GM19043 (cell line): Measurements from ENCODE around the gene GPC1.

Experiments used
- ATAC-seq: cut with Tn5 transposase; IDR thresholded peaks from one replicate; pipeline ENCODE4 v1.9.1; 2021; ENCODE audit warnings: low read depth; ENCODE audit not compliant: unreplicated experiment

GPC1 gene

DNA sequence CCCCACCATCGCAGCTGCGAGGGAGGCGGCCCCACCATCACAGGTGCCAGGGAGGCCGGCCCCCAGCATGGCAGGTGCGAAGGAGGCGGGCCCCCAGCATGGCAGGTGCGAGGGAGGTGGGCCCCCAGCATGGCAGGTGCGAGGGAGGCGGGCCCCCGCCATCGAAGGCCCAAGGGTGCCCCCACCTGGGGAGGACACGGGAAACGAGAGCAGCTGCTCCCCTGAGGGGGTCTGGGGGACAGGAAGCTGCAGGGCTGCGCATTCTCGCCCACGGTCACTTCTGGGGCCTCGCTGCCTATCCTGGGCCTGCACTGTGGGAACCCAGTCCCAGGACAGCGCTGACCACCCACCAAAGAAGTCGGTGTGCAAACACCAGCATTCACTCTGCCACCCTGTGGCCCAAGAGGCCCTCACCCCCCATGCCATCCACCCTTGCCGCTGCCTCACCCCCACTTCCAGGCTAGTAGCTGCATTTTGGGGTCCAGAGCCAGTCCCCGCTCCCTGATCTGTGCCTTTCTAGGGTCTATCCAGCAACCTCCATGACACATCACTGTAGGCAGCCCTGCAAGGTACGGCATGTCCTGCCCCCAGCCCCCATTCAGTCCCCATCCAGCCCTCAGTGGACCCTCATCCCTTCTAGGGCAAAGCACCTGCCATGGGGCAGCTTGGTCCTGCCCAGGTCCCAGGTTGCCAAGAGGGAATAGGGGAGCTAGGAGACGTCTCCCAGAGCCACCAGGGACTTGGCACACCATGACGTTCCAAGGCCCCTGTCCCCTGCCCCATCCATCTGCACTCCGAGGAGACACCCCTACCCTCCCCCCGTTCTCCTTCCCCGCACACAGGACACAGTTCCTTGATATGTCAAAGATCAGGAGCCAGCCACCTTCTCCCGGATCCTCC, 24.0 kb upstream of the GPC1 start:
- ATAC-seq: no peak

DNA sequence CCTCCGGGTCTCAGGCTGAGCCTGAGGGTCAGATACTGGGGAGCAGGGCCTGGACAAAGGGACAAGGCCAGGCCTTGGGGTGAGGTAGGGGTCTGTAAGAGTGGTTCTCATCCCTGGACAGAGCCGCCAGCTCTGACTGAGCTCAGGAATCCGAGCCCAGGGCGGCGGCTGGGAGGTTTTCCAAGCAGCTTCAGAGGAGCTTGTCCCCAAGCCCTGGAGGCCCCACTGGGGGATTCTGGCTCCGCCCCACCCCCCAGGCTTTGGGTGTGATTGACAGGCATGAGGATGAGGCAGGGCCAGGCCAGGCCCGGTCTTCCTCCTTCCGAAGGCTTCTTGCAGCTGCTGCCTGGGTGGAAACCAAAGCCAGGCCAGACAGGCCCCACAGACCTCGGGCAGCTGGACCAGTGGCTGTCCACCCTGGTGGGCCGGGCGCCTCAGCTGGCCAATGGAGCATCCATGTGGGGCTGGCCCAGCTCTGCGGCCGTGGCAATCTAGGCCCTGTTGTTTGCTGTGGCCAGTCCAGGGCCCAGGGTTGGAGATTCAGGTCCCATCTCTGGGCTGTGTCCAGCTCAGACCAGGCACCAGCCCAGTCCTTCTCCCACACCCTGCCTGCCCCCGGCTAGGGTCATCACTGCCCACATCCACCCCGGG, 23.1 kb upstream of the GPC1 start:
- no peak for ATAC-seq

DNA sequence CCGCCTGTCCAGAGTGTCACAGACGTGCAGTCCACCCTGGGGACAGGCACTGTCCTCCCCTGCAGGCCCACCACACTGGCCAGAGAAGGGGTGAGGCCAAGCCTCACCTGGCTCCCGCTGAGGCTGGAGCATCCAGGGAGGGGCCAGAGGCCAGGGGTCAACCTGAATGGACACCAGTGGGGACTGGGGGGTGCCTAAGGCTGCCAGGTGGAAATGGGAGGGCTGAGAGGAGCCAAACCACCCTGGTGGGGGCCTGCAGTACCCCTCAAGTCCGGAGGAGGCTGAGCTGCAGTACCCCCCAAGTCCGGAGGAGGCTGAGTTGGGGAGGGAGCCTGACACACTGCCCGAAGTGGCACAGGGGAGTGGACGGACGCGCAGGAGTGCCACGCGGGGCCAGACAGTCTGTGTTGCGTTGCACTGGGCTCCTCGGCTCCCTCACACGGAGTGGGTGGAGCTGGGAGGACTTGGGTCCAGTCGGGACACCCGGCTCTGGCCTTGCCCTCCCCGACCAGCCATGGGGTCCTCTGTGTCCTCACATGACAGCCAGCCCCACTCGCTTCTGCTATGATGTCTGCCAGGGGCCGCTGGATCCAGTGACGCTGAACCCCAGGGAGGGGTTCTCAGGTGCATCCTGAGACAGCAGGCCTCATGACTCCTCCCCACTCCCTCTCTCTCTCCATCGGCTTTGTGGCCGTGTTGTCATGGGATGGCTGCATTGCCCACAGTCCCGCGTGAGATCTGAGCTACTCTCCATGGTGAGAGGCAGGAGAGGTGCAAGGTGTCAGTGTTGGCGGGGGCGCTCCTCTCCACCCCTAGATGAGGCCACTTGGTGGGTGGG, 22.3 kb upstream of the GPC1 start:
- ATAC-seq: no peak

DNA sequence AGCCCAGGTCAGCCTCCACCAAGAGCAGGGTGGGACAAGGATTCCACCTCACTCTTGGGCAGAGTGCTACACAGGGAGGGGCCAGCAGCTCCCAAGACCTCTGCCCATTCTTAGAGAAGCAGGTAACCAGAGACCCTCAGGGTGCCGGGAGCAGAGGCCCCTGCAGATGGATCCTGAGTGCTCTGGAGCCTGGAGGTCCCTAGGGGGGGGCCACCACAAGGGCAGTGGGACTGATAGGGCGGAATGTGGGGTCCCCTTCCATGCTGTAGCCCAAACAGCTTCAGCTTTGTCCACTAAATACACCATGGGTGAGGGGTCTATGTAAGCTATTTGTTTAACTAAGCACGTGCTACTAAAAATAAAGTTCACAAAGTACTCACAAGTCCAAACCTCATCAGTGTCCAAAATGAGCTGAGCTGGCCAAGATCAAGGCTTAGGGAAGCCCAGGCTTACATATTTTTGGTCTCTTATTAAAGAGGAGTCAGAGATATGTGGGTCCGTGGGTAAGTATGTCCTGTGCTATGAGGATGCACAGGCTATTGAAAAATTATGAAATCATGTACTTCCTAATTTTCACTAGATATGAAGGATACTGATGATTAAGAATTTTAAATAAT, 21.5 kb upstream of the GPC1 start:
- no peak for ATAC-seq

DNA sequence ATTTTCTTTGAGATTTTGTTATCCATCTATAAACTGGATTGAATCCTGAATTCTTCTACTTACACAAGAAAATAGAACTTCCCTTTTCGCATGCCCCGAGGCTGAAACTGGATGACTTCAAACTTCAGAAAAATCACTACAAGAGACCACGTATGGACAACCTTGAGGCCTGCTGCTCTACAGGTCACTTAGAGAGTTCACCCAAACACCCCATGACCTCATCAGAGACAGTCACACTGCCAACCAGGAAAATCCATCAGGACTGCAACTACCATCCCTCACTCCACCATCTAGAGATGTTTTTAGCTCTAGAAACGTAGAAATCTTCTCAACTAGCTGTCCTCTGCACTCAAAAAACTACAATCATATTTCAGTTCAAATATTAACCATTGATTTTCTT, 18.6 kb upstream of the GPC1 start:
- ATAC-seq: no peak

DNA sequence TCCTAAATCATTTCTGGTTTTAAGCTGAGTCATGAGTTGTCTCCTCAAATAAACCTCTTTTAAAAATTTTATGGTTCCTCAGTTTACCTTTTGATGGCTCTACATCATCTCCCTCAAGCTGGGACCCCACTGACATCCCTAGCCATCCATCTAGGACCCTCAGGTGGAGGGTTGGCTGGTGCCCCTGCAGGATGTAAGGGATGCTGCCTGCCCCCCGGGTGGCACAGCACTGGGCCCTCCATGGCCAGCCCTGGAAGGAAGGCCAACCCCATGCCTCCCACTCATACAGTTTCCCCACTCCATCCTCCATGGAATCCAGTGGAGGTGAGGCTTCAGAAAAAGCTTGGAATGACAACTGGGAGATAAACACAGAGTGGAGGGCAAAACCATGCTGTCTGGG, 17.2 kb upstream of the GPC1 start:
- ATAC-seq: no peak

DNA sequence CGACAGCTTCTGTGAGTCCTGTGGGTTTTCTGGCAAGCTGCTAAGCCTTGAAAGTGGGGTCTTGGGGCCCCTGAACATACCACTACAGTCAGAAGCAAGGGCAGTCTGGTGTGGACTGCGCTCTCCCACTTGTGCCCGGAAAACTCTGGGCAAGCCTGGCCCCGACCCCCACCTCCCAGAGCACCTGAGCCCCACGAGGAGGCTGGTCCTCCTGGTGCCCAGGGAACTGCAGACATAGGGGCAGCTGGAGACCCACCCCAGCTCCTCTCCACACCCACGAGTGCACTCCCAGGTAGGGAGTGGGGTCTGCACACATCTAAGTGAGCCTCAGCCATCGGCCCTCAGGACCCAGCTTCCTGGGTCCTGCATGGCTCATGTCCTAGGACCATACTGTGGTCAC, 16.2 kb upstream of the GPC1 start:
- no peak for ATAC-seq

DNA sequence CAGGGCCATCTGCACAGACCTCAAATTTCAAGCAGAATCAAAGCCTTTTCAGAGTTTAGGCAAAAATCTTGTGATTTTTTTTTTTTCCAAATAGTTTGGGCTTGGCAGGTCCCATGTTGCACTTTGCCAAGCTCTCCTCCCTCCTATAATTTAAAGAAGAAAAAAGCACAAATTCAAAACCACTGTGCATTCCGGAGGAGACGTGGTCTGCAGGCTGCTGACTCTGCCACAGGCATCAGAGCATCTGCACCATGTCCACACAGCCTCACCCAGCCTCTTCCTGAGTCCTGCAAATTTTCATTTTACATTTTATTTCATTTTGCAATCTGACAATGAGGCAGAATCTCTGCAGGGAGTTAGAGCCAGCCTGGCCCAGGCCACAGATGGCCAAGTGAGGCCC, 15.7 kb upstream of the GPC1 start:
- ATAC-seq: no peak

DNA sequence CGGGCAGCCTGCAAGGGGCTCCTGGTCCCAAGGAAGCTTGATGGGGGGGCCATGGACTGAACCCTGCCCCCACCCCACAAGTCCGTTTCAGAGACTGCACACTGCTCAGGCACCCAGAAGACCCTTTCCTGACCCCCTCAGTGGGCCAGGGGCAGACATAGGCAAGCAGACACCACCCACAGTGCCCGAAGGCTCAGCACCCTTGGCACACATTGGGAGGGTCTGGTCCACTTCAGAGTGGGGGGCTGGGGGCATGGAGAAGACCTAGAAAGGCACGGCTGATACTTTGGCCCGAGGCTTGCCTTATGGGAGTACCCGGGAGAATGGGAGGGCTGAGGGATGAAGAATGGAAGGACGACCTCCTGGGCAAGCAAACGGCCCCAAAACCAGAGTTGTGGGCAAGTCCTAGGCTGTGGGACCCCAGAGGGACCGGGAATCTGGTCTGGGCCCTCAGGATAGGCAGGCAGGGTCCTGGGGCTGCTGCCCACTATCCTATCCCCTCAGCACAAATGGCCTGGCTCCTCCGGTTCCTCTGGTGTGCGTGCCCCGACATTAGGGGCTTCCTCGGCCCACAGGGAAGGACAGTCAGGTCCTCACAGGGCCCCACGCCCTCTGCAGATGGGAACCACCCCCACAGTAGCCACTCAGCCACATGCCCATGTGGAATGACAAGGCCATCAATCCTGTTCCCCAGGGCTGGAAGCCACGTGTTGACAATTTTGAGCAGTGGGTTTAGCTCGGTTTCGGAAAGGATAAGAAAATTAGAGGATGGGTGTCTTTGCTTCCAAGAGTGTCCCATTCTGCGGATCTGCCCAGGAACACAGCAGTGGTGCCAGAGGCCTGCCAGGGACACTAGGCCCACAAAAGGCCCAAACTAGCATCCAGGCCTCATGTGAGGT, 15.0 kb upstream of the GPC1 start:
- ATAC-seq: no peak

DNA sequence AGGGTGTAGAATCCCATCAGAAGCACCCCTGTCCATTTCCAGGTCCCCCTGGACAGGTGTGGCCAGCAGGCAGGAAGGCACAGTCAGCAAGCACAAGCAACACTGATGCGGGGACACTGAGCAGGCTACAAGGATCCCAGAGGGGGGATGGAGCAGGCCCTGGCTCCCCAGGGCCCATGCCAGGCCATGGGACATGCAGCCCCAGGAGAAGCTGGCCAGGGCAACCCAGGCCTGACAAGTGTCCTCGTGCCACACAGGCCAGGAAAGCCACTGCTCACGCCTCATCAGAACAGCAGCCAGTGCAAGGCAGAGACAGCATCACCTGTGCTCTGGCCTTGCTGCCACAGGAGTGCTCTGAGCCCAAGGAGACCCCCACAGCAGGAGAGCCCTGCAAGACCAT, 14.1 kb upstream of the GPC1 start:
- no peak for ATAC-seq

DNA sequence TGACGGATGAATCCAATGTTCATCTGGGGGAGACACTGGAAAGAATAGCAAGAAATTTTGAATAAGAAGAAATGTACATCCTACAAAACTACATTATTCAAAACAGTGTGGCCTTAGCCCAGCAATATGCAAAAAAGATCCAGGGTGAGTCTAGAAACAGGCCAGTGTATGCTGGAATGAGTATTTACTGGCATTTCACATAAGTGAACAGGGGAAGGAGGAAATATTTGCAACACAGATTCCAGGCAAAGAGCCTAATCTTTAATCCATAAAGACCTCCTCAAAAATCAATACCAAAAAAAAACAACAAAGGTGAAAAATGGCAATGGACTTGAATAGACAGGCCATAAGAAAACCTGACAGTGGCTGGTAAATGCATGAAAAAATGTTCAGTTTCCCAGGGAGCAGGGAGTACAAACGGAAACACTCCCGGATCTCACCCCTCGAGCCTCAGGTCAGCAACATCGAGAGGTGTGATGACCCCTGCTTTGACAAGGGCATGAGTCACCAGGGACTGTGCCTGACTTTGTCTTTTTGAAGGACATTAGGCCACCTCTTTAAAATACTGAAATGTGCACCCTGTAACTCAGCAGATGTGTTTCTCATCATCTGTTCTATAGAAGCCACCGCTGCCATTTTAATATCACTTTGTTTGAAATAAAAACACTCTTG, 12.7 kb upstream of the GPC1 start:
- no peak for ATAC-seq

DNA sequence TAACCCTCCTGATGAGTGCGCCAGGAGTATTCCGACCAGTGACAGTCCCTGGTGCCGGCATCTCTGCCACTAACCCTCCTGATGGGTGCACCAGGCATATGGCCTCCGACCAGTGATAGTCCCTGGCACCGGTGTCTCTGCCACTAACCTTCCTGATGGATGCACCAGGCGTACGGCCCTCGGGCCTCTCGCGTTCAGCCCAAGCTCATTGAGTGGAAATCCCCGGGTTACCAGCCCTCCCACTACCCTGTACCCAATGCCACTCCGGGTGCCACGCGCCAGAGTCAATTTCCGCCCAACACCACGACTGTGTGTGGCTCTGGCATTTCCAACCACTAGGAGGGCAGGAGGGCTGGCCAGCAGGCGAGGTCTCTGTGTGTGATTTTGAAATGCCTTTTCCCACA, 11.7 kb upstream of the GPC1 start:
- ATAC-seq: no peak

DNA sequence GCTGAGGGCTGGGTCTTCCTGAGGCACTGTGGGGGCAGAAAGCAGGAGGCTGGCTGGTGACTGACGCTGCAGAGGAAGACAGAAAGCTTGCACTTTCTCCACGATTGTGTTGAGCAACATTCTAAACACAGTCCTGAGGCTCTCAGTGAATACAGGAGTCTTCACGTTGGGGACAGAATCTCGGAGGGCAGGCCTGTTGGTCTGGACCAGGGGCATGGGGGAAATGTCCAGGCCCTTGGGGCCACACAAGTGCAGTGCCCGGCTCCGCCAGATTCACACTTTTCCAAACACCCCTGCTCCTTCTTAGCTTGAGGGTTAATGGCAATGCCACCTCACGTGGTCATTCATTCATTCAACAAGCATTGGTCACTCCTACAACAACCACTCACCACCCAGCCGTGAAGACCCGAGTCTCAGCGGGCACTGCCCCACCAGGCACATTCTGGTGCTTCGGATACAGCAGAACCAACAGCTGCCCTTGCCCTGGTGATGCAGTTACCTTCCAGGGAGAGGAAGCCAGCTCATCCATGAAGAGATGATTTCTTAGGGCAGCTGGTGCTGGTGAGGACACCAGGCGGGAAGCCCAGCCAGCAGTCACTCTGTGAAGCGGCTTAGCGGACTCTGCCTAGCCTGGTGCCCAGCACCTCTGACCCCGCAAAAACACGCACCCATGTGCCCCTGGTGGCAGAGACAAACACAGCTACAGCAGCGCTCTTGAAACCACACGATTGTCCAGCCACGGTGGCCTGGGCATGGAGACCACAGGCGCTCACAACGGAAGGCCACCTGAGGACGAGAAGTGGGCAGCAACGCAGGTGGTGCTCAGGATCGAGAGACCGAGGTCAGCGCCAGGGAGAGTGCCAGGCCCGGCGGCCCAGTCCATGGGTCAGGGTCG, 10.9 kb upstream of the GPC1 start:
- no peak for ATAC-seq

DNA sequence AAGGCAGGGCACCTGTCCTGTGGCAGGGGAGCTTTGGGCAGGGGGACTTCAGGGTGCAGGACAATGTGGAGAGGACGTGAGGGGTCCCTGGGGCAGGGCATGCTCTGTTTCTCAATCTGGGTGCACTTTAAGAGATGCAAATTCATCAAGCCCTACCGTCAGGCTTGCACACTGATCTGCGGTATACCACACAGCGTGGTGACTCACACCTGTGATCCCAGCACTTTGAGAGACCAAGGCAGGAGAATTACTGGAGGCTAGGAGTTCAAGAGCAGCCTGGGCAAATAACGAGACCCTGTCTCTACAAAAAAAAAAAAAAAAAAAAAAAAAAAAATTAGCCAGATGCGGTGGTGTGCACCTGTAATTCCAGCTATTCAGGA, 10.2 kb upstream of the GPC1 start:
- ATAC-seq: no peak

DNA sequence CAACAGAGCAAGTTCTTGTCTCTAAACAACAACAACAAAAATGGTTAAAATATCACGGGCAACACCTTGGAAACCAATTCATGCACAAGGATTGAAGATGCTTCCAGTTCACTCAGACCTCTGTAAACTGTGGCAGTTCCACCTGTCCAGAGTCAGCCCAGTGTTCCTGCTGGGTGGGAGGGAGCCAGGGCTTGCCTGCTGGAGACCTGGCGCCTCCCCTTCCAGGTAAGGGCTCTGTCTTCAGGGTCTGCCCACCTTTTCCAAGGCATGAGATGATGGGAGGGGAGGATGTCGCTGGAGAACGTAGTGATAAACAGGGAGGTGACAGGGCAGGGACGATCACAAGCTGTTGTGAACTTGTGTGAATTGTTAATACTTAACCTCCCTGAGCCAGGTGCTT, 9.8 kb upstream of the GPC1 start:
- ATAC-seq: no peak

DNA sequence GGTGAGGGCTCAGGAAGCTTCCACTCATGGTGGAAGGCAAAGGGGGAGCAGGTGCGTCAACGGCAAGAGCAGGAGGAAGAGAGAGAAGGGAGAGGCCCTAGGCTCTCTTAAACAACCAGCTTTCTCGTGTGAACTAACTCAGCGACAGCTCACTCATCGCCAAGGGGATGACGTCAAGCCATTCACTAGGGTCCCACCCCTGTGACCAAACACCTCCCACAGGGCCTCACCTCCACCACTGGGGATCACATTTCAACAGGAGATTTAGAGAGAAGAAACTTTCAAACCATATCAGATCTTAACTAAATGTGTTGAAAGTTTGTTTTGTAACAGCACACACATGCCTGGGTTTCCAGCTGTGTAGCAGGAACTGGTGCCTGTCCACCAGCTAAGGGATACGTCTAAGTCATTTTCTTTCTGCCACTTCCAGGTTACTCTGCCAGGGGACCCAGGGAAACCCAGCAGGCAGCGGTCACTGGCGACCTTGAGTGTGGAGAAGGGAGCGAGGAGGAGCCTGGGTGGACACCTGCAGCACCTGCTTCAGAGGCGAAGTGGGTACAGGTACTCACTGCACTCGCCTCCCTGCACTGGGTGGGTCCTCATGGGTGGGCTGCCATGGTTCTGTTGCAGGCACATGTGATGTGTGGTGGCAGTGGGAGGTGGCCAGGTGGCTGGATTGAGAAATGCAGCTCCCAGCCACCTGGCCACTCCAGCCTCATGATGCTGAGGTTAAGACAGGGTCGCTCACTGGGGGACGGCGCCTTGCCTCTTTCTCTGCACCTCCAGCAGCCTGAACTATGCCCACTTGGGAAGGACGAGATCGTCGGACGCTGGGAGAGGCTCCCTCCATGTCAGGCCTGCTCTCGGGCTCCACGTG, 8.4 kb upstream of the GPC1 start:
- no peak for ATAC-seq

DNA sequence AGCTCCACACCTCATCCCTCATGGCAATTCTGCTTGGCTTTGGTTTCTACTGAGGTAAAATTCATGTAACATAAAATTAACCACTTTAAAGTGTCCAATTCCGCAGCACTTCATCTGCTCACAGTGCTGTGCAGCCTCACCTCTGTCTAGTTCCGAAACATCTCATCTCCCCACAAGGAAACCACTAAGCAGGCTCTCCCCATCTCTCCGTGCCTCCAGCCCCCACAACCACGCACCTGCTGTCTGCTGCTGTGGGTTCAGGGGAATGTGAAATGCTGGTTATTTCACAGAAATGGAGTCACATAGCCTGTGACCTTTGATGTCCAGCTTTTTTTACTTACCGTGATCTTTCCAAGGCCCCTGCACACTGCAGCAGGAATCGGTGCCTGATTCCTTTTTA, 7.7 kb upstream of the GPC1 start:
- no peak for ATAC-seq
